T-helper 1 cell treated with Interleukin-12 subunit alpha and Interleukin-12 subunit beta and Interleukin-4 antibody, amounts not matched to agents 30 μg/mL and 1 μg/mL, for 36 hours (primary cell): Measurements from ENCODE around the gene SPEM3.

Experiments used
- H3K27ac Mint-ChIP-seq: one replicate; pipeline ENCODE4 v1.8.0; 2021; ENCODE audit warnings: mild to moderate bottlenecking, mixed read lengths
- H3K27me3 Mint-ChIP-seq: one replicate; pipeline ENCODE4 v1.8.0; 2021; ENCODE audit warnings: low read depth, mixed read lengths
- H3K36me3 Mint-ChIP-seq: one replicate; pipeline ENCODE4 v1.8.0; 2021; ENCODE audit warnings: low read depth, mixed read lengths
- H3K4me1 Mint-ChIP-seq: one replicate; pipeline ENCODE4 v1.8.0; 2021; ENCODE audit warnings: low read depth, mixed read lengths
- H3K4me3 Mint-ChIP-seq: one replicate; pipeline ENCODE4 v1.8.0; 2021; ENCODE audit warnings: mild to moderate bottlenecking, moderate library complexity, mixed read lengths
- H3K9me3 Mint-ChIP-seq: one replicate; pipeline ENCODE4 v1.8.0; 2021; ENCODE audit warnings: mixed read lengths

The SPEM3 gene

GRCh38 chr17:7393613-7394451 is 34.8 kb upstream of the SPEM3 start:
- Mint-ChIP-seq H3K27me3 (no peaks in the 10 kb centered on the region), H3K4me3 (peak overlapping the region; percentile 94), H3K27ac (peak overlapping the region; percentile 78), H3K9me3 (no peaks in the 10 kb centered on the region), H3K36me3 (peaks cover 15% of the 10 kb centered on the region), H3K4me1 (peaks cover 17% of the 10 kb centered on the region)

- peak within 1 kb of the TSS; percentile 94 for H3K4me3 Mint-ChIP-seq
- peaks cover 17% of the 10 kb centered on the region for H3K4me1 Mint-ChIP-seq
- H3K27me3 Mint-ChIP-seq = no peaks in the 10 kb centered on the region
- H3K36me3 Mint-ChIP-seq = peaks cover 15% of the 10 kb centered on the region
- no peaks in the 10 kb centered on the region for H3K9me3 Mint-ChIP-seq
- peak within 1 kb of the TSS; percentile 92 for H3K27ac Mint-ChIP-seq
Observed at GRCh38 chr17:7394452-7395191, 34.0 kb upstream of the SPEM3 start, which contains the start of gene PLSCR3. Gene PLSCR3 (minus strand): TSS chr17:7394525. CDS start chr17:7394110, 415 bp downstream.

GRCh38 chr17:7396147-7396546 is 32.5 kb upstream of the SPEM3 start:
- peak overlapping the region; percentile 17 for H3K4me3 Mint-ChIP-seq
- H3K9me3 Mint-ChIP-seq = no peaks in the 10 kb centered on the region
- H3K4me1 Mint-ChIP-seq = peaks cover 19% of the 10 kb centered on the region
- H3K36me3 Mint-ChIP-seq = peaks cover 14% of the 10 kb centered on the region
- H3K27ac Mint-ChIP-seq = no peak overlapping the region
- H3K27me3 Mint-ChIP-seq = no peaks in the 10 kb centered on the region

GRCh38 chr17:7398612-7399011 is 30.0 kb upstream of the SPEM3 start:
- no peak overlapping the region for H3K27ac Mint-ChIP-seq
- H3K4me1 Mint-ChIP-seq = peaks cover 18% of the 10 kb centered on the region
- peaks cover 2% of the 10 kb centered on the region for H3K36me3 Mint-ChIP-seq
- H3K9me3 Mint-ChIP-seq = no peaks in the 10 kb centered on the region
- no peaks in the 10 kb centered on the region for H3K27me3 Mint-ChIP-seq
- H3K4me3 Mint-ChIP-seq = no peak overlapping the region

GRCh38 chr17:7403043-7403726 is 25.5 kb upstream of the SPEM3 start:
- Mint-ChIP-seq H3K36me3 (peaks cover 4% of the 10 kb centered on the region), H3K27me3 (peaks cover 20% of the 10 kb centered on the region), H3K4me3 (peak overlapping the region; percentile 86), H3K4me1 (peaks cover 14% of the 10 kb centered on the region), H3K27ac (peak overlapping the region; percentile 90), H3K9me3 (no peaks in the 10 kb centered on the region)

- H3K36me3 Mint-ChIP-seq = peaks cover 4% of the 10 kb centered on the region
- peaks cover 20% of the 10 kb centered on the region for H3K27me3 Mint-ChIP-seq
- H3K4me3 Mint-ChIP-seq = peak overlapping the region; percentile 86
- peaks cover 14% of the 10 kb centered on the region for H3K4me1 Mint-ChIP-seq
- H3K9me3 Mint-ChIP-seq = no peaks in the 10 kb centered on the region
- peak overlapping the region; percentile 90 for H3K27ac Mint-ChIP-seq
Observed at GRCh38 chr17:7403727-7403976, 25.0 kb upstream of the SPEM3 start.

- peak within 1 kb of the TSS; percentile 90 for H3K27ac Mint-ChIP-seq
- H3K36me3 Mint-ChIP-seq = peaks cover 4% of the 10 kb centered on the region
- H3K9me3 Mint-ChIP-seq = no peaks in the 10 kb centered on the region
- peaks cover 23% of the 10 kb centered on the region for H3K27me3 Mint-ChIP-seq
- H3K4me3 Mint-ChIP-seq = peak within 1 kb of the TSS; percentile 86
- peaks cover 14% of the 10 kb centered on the region for H3K4me1 Mint-ChIP-seq
Observed at GRCh38 chr17:7403977-7404736, 24.5 kb upstream of the SPEM3 start, which contains the start of gene TMEM256. Gene TMEM256 (minus strand): TSS chr17:7404097. CDS start chr17:7404084, 13 bp downstream.

- Mint-ChIP-seq H3K27me3 (peaks cover 25% of the 10 kb centered on the region), H3K36me3 (peaks cover 4% of the 10 kb centered on the region), H3K4me1 (peaks cover 12% of the 10 kb centered on the region), H3K4me3 (peak overlapping the region; percentile 86), H3K27ac (peak overlapping the region; percentile 90), H3K9me3 (no peaks in the 10 kb centered on the region)
Observed at GRCh38 chr17:7404737-7405349, 23.8 kb upstream of the SPEM3 start.

- Mint-ChIP-seq H3K9me3 (no peaks in the 10 kb centered on the region), H3K36me3 (peaks cover 4% of the 10 kb centered on the region), H3K27me3 (peaks cover 25% of the 10 kb centered on the region), H3K27ac (peak overlapping the region; percentile 78), H3K4me3 (peak overlapping the region; percentile 82), H3K4me1 (peaks cover 12% of the 10 kb centered on the region)
Observed at GRCh38 chr17:7405350-7406234, 23.1 kb upstream of the SPEM3 start.

- Mint-ChIP-seq H3K4me1 (peaks cover 12% of the 10 kb centered on the region), H3K36me3 (peaks cover 4% of the 10 kb centered on the region), H3K9me3 (no peaks in the 10 kb centered on the region), H3K27me3 (peaks cover 25% of the 10 kb centered on the region), H3K27ac (peak overlapping the region; percentile 78), H3K4me3 (peak overlapping the region; percentile 82)
Observed at GRCh38 chr17:7406235-7406825, 22.3 kb upstream of the SPEM3 start.

- peaks cover 9% of the 10 kb centered on the region for H3K4me1 Mint-ChIP-seq
- H3K27ac Mint-ChIP-seq = no peak overlapping the region
- H3K4me3 Mint-ChIP-seq = no peak overlapping the region
- peaks cover 25% of the 10 kb centered on the region for H3K27me3 Mint-ChIP-seq
- H3K36me3 Mint-ChIP-seq = peaks cover 2% of the 10 kb centered on the region
- no peaks in the 10 kb centered on the region for H3K9me3 Mint-ChIP-seq
Observed at GRCh38 chr17:7407082-7407481, 21.6 kb upstream of the SPEM3 start.

- peaks cover 2% of the 10 kb centered on the region for H3K36me3 Mint-ChIP-seq
- peaks cover 9% of the 10 kb centered on the region for H3K4me1 Mint-ChIP-seq
- H3K4me3 Mint-ChIP-seq = no peak within 1 kb of the TSS
- H3K9me3 Mint-ChIP-seq = no peaks in the 10 kb centered on the region
- no peak within 1 kb of the TSS for H3K27ac Mint-ChIP-seq
- H3K27me3 Mint-ChIP-seq = peaks cover 25% of the 10 kb centered on the region
Observed at GRCh38 chr17:7407485-7408251, 21.0 kb upstream of the SPEM3 start, which contains the start of gene NLGN2. Gene NLGN2 (plus strand): TSS chr17:7407845. CDS start chr17:7408256, 411 bp downstream.
